Activated CD4-positive, CD25-positive, alpha-beta regulatory T cell treated with anti-CD3 and anti-CD28 coated beads, Interleukin-2, amount 50 U/mL, for 16 hours (primary cell): ENCODE data around the gene TMCO4.

Source experiments
- DNase-seq: peaks from one replicate; pipeline ENCODE4 v3.0.0-alpha.2; 2020; ENCODE audit warnings: low read depth, low spot score

The TMCO4 gene

GRCh38 chr1:19656780-19657466 lies 142.8 kb downstream of the TMCO4 start:
- no peak for DNase-seq

- DNase-seq: no peak
These were observed 143.5 kb downstream of the TMCO4 start for GRCh38 chr1:19656134-19656779.

GRCh38 chr1:19655718-19656080 lies 144.0 kb downstream of the TMCO4 start:
- no peak for DNase-seq

DNA sequence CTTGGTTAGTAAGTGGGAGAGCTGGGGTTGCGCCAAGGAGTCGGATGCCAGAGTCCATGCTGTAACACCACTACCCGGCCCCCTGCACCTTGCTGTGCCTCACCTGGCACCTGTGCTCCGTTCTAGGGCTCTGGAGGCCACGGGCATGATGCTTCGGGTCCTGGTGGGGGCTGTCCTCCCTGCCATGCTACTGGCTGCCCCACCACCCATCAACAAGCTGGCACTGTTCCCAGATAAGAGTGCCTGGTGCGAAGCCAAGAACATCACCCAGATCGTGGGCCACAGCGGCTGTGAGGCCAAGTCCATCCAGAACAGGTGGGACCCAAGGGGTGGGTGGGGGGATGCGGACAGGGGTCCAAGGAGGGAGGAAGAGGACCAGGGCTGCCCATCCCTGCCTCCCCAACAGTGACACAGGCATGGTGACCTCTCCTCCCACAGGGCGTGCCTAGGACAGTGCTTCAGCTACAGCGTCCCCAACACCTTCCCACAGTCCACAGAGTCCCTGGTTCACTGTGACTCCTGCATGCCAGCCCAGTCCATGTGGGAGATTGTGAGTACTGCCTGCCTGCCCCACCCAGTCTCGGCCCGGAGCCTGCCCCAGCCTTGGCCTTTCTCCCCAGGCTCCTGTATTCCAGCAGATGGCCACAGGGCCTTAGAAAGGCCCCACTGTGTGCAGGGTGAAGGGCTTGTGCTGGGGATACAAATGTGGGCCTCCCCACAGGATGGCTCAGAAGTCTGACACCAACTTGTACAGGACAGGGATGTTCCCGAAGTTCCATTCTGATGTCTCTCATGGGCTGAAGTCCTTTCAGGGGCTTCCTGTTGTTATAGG lies 144.6 kb downstream of the TMCO4 start:
- no peak for DNase-seq

GRCh38 chr1:19654386-19654785 lies 145.3 kb downstream of the TMCO4 start:
- no peak for DNase-seq

DNA sequence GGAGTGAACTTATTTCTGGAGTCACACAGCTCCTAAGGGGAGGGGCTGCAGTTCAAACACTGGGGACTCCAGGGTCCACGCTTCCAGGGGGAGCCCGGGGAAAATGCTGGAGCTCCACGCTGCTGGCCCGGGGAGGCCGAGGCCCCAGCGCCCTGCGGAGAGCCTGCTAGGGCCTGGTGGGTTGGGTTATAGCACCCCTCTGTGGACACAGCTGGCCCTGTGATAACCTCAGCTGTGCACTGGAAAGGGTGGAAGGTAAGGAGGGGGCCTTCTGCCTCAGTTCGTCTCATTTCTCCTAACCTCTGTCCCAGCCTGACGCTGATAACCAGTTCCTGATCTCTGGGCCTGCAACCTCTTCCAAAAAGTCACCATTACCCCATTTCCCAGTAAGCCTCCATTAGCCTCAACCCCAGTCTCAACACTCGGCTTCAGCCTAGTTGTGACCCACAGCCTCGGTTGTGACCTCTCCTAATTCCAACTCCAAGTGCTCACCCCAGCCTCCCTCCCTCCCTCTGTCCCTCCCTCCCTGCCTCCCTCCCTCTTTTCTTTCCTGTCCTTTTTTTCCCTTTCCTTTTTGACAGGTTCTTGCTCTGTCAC lies 148.5 kb downstream of the TMCO4 start:
- DNase-seq: no peak

DNA sequence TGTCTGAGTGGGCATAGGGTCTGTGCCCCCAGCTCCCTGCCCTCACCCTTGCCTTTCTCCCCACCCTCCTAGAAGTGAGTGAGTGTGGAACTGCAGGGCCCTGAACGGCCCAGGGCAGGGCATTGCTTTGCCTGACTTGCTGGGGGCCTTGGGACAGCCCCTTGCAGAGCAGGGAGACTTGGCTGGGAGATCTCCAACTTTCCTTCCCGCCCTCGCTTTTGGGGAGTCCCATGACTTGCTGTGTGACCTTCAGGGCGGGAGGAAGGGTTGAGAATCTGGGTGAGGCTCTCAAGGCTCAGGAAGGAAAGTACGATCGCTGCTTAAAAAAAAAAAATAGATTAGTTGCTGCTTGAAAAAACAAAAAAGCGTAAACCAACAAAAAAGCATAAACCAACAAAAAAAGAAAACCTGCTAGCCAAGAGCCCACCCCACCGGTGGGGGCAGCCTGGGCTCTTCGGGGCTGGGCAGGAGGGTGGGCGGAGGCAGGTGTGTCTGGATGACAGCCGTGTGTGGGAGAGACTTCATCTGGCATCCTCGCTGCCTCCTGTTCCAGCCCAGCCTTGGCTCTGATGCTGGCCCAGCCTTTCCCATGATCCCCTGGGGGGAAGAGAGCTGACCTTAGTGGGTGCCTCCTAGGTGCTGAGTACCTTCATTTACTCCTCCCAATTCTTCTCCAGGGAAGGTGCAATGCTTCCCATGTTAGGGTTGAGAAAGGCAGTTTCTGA lies 149.1 kb downstream of the TMCO4 start:
- DNase-seq: no peak

DNA sequence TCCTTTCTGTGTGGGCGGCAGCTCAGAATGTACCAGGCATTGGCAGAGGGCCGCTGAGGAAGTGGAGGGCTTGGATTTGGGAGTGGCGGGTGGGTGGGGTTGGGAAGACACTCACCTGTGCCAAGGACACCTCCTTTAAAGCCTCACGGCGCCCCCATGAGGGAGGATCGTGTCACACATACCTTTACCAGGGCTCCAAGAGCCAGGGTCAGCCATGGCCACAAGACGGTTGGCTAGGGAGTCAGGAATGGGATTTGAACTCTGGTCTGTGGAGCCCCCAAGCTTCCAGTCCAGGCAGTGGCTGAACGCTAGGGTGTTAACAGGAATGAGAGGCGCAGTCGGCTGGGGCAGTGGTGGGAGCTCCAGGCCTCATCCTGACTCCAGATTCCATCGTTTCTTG lies 151.0 kb downstream of the TMCO4 start:
- no peak for DNase-seq

- DNase-seq: no peak
These were observed 151.5 kb downstream of the TMCO4 start for GRCh38 chr1:19648239-19648638.

- no peak for DNase-seq
These were observed 152.1 kb downstream of the TMCO4 start for GRCh38 chr1:19647643-19648042.

- DNase-seq: no peak
These were observed 153.1 kb downstream of the TMCO4 start for GRCh38 chr1:19646377-19647319.

DNA sequence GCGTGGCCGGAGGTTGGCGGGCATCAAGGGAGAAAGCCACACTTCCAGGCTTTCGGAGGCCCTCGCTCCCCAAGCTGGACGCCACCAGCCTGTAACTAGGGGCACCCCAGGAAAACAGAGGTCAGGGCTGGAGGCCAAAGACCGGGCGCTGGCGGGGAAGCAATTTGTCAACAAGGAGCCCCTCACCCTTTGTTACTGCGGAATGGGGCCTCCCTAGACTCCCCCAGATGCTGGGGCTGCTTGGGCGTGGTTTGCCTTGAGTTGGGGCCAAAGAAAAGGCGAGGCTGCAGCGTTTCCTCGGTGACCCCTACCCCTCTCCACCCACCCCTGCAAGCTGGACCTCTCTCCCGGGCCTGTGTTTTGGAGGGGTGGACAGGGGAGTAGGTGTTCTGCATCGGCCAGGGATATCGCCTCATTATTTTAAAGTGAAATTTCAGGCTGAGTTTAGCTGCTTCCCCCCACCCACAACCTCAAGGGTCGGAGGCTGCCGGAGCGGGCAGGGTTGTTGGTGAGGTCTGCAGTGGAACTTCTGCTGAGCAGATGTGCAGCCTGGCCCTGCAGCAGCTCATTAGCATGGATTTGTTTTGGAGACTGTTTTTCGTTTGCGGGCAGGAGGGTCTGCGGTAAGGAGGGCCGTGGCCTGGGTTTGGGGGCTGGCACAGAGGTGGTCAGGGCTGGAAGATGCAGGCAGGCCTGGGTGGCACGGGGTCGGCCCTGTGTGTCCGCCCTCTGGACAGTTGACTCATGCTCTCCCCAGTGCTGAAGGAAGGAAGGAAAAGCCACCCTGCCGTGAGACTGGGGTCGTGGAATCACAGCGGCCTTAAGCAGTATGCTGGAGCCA lies 154.1 kb downstream of the TMCO4 start:
- no peak for DNase-seq

GRCh38 chr1:19644681-19645410 lies 154.9 kb downstream of the TMCO4 start:
- DNase-seq: no peak

GRCh38 chr1:19644395-19644680 lies 155.4 kb downstream of the TMCO4 start:
- no peak for DNase-seq

GRCh38 chr1:19643602-19644394 lies 155.9 kb downstream of the TMCO4 start, which contains the start of gene NBL1:
NBL1 (plus strand) TSS chr1:19644311; CDS start chr1:19655031, 10,720 bp downstream.
- no peak for DNase-seq

GRCh38 chr1:19643121-19643520 lies 156.6 kb downstream of the TMCO4 start:
- no peak for DNase-seq

- no peak for DNase-seq
These were observed 159.1 kb downstream of the TMCO4 start for GRCh38 chr1:19640363-19641316.
